ENCODE data around the gene ZFYVE21.

DNA sequence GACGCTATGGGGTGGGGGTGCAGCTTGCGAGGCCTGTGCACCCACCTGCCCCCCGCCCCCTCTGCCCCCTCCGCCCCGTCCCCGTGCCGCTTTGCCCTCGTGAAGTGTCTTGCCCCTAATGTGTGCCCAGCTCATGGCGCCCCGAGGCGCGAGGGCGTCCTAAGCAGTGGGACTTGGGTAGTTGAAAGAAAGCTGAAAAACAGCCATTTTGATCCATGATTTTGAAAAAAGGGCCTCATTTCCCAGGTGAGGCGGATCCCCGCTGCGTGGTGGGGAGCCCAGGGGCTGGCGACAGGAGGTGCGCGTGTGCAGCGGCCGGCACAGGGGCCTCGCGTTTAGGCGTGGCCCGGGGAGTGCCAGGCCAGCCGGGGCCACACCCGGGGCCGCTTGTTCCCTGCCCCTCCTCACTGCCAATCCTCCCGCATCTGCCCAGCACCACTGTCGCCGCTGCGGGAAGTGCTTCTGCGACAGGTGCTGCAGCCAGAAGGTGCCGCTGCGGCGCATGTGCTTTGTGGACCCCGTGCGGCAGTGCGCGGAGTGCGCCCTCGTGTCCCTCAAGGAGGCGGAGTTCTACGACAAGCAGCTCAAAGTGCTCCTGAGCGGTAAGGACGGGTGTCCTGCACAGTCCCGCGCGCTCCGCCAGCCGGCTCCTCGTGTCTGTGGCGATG lies 11.8 kb downstream of the ZFYVE21 start:
- TF ChIP-seq, protein P1, sequence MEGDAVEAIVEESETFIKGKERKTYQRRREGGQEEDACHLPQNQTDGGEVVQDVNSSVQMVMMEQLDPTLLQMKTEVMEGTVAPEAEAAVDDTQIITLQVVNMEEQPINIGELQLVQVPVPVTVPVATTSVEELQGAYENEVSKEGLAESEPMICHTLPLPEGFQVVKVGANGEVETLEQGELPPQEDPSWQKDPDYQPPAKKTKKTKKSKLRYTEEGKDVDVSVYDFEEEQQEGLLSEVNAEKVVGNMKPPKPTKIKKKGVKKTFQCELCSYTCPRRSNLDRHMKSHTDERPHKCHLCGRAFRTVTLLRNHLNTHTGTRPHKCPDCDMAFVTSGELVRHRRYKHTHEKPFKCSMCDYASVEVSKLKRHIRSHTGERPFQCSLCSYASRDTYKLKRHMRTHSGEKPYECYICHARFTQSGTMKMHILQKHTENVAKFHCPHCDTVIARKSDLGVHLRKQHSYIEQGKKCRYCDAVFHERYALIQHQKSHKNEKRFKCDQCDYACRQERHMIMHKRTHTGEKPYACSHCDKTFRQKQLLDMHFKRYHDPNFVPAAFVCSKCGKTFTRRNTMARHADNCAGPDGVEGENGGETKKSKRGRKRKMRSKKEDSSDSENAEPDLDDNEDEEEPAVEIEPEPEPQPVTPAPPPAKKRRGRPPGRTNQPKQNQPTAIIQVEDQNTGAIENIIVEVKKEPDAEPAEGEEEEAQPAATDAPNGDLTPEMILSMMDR (IDR thresholded peaks at IDR 0.05) = no peak
- TF ChIP-seq POLR2A (IDR thresholded peaks at IDR 0.05) (no peak), POLR2AphosphoS5 (IDR thresholded peaks at IDR 0.05) (no peak), EP300 (IDR thresholded peaks at IDR 0.05) (no peak)
